ENCODE data around the gene TMEM269. TPM values are rescaled to one million over a fixed set of nuclear protein-coding genes. Genes with fewer than 3 reads are reported as not detected.
A peak's percentile ranks its signal among the peaks of the same experiment; 100 is the strongest.

The TMEM269 gene
- polyA plus RNA-seq, 1 donor from 2014 or later: not detected

DNA sequence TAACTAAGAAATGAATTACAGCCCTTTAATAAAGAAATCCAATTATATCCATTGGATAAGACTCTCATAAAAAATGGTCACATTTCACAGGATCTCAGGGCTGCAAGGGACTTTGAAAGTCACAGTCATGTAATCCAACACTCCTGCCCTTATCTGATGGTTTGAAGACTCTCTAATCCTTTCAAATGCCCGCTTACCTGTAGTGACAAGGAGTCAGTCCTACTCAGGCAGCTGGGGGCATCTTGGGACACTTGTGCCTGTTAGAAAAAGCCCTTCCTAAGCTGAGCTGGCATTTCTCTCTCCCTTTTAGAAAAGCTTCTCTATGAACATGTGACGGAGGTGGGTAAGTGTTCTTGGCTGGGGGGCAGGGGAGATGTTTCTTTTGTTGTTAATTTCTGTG is 50.6 kb downstream of the TMEM269 start:
- Mint-ChIP-seq H3K36me3 (peaks cover 6% of the 10 kb centered on the region), H3K27ac (peak overlapping the region in 1 of 3 donors; percentile 59), H3K9me3 (no peaks in the 10 kb centered on the region), H3K4me1 (peaks cover 14 to 22% (median 18%) of the 10 kb centered on the region in 3 donors), H3K4me3 (no peak overlapping the region), H3K27me3 (no peaks in the 10 kb centered on the region)

DNA sequence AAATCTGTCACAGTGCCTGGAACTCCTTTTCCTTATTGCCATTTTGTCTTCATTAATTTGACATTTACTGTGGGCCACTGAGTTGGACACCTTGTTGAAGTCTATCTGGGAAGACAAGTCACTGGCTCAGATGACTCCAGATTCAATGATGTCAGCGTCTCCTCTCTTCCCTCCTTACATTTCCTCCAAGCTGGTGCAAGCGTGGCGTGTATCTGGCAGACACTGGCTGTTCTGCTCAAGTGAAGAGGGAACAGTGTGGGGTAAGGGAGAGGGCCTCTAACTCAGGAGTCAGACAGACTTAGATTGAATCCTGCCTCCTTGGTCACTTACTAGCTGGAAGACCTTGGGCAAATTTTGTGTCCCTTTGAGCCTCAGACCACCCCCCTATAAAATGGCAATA is 52.9 kb downstream of the TMEM269 start:
- Mint-ChIP-seq H3K9me3 (no peaks in the 10 kb centered on the region), H3K4me1 (peaks cover 14 to 22% (median 18%) of the 10 kb centered on the region in 3 donors), H3K36me3 (peaks cover under 1% of the 10 kb centered on the region), H3K27me3 (no peaks in the 10 kb centered on the region), H3K27ac (peak overlapping the region in 1 of 3 donors; percentile 91), H3K4me3 (no peak overlapping the region)

DNA sequence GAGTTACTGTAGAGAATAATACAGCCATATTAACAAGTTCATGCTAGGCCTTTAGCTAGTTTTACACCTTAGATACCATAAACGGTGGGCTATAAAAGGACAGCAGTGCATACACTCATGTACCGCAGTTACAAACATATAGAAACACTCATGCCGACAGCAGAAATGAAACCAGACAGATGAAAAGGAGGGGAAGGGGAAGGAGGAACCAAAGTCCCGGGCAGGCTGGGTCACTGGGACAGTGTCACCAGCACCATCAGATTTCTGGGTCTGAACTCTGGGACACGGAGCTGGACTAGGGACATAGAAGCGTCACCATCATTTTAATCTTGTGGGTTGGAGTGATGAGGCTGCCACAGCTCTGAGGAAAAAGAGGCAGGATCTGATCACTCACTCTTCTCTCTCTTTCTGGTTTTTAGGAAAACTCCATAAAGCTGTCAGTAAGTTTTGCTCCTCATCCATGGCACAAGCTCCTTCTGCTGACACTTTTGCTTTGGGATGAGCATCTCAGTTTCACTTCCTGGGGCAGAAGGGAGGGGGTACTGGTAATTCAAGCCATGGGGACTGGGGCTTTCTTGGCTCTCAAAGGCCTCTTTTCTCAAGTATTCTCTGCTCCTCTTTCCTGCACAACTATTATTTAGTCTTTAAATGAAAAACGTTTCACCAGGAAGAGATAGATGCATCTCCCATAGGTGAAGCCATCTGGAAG is 53.8 kb downstream of the TMEM269 start:
- peak overlapping the region in 1 of 3 donors; percentile 14 for H3K27ac Mint-ChIP-seq
- H3K27me3 Mint-ChIP-seq: no peaks in the 10 kb centered on the region
- H3K4me3 Mint-ChIP-seq: peak overlapping the region in 3 of 4 donors; percentile 1 to 31 (median 7)
- H3K9me3 Mint-ChIP-seq: no peaks in the 10 kb centered on the region
- peaks cover 3% of the 10 kb centered on the region for H3K36me3 Mint-ChIP-seq
- peaks cover 14 to 22% (median 18%) of the 10 kb centered on the region in 3 donors for H3K4me1 Mint-ChIP-seq

DNA sequence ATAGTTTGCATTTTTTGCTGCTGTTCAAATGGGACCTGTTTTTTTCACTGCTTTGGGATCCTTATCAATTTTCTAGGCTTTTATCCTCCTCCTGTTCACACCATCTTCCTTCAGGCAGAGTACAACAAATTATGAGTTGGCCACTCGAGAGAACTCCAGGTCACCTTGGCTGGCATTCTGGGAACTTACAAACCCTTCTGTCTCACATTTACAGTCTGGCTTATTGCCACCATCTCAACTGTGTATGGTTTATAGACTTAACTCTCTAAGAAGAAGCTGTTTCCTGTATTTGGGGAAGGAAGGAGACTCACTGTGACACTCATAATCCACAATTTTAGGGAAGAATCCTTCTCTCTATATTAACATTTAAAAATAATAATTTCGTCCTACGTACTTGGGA is 56.2 kb downstream of the TMEM269 start:
- Mint-ChIP-seq H3K27ac (no peak overlapping the region), H3K36me3 (peaks cover 3% of the 10 kb centered on the region), H3K4me3 (no peak overlapping the region), H3K4me1 (peaks cover 10 to 16% (median 15%) of the 10 kb centered on the region in 3 donors), H3K27me3 (no peaks in the 10 kb centered on the region), H3K9me3 (no peaks in the 10 kb centered on the region)

DNA sequence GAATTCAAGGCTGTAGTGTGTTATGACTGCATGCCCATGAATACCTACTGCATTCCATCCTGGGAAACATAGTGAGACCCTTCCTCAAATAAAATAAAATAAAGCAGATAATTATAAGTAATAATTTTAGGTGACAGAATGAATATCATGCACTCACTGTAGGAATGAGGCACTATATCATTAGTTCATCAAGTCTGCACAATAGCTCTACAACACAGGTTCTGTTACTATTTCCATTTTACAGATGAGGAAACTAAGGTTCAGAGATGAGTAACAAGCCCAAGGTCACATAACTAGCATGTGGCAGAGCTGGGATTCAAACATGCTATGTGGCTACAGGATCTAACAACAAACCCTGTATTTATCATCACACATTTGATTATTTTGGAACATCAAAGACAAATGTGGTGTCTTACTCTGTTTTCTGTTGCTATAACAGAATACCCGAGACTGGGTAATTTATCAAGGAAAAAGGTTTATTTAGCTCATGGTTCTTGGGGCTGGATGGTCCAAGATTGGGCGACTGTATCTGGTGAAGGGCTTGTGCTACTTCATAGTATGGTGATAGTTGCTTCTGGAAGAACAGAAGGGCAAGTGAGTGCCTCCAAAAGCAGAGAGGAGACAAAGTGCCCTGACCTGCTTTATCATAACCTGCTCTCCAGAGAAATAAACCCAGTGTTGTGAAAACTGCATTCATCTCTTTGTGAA is 56.8 kb downstream of the TMEM269 start:
- Mint-ChIP-seq H3K9me3 (no peaks in the 10 kb centered on the region), H3K27ac (no peak overlapping the region), H3K36me3 (peaks cover 3% of the 10 kb centered on the region), H3K4me3 (no peak overlapping the region), H3K27me3 (no peaks in the 10 kb centered on the region), H3K4me1 (peaks cover 13 to 18% (median 18%) of the 10 kb centered on the region in 3 donors)

DNA sequence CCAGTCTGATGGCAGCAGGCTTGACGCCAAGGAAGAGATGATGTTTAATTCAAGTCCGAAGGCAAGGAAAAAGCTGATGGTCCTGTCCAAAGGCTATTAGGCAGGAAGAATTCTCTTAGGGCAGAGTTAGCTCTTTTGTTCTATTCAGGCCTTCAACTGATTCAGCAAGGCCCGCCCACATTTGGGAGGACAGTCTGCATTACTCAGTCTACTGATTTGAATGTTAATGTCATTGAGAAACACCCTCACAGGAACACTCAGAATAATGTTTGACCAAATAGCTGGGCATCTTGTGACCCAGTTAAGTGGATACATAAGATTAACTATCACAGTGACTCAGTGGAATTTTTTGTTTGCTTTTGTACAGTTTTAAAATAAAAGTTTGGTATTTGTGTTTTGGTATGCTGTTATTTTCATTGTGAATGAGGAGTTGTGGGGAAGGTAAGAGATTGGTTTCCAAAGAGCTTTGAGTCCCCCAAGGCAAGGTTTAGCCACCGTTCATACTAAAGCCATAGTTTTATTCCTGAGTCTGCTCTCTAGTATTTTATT is 59.9 kb downstream of the TMEM269 start:
- Mint-ChIP-seq H3K27ac (no peak overlapping the region), H3K27me3 (no peaks in the 10 kb centered on the region), H3K4me1 (peaks cover 21 to 22% (median 21%) of the 10 kb centered on the region in 3 donors), H3K9me3 (no peaks in the 10 kb centered on the region), H3K4me3 (peak overlapping the region in 1 of 4 donors; percentile 60), H3K36me3 (peaks cover 4% of the 10 kb centered on the region)

DNA sequence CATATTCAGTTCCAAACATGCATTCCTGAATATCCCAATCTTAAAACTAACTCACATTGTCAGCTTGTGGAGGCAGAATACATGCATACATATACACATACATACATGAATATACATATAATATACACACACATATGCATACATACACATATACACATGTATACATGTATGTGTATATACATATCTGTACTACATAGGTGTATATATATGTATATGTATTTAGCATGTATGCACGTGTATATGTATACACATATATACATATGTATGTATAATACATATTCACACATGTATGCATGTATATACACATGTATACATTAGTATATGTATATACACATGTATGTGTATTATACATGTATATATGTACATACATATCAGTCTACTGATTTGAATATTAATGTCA is 60.4 kb downstream of the TMEM269 start:
- Mint-ChIP-seq H3K27ac (no peak overlapping the region), H3K9me3 (peaks cover 0 to 1% (median 0%) of the 10 kb centered on the region in 3 donors), H3K36me3 (peaks cover 8% of the 10 kb centered on the region), H3K4me1 (peaks cover 21 to 25% (median 24%) of the 10 kb centered on the region in 3 donors), H3K4me3 (no peak overlapping the region), H3K27me3 (no peaks in the 10 kb centered on the region)

DNA sequence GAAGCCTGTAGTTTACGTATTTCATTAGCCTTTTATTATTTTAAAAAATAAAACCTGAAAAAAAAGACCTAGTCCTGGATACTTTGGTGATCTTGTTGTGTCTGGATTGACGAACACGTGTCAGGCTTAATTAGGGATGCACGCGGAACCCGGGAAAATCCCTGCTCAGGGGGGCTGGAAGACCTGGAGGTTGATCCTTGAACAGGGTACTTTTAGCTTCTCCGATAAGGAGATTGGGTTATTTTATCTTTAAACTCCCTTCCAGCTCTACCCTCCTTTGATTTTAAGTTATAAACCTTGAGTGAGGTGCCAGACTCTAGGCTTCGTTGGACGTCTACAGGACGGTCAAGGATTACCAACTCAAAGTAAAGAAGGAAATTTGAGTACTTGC is 61.1 kb downstream of the TMEM269 start:
- peaks cover 0 to 1% (median 0%) of the 10 kb centered on the region in 3 donors for H3K9me3 Mint-ChIP-seq
- no peaks in the 10 kb centered on the region for H3K27me3 Mint-ChIP-seq
- peak overlapping the region; percentile 5 to 80 (median 59) for H3K27ac Mint-ChIP-seq
- peaks cover 11% of the 10 kb centered on the region for H3K36me3 Mint-ChIP-seq
- peak overlapping the region; percentile 87 to 95 (median 92) for H3K4me3 Mint-ChIP-seq
- peaks cover 21 to 25% (median 24%) of the 10 kb centered on the region in 3 donors for H3K4me1 Mint-ChIP-seq

DNA sequence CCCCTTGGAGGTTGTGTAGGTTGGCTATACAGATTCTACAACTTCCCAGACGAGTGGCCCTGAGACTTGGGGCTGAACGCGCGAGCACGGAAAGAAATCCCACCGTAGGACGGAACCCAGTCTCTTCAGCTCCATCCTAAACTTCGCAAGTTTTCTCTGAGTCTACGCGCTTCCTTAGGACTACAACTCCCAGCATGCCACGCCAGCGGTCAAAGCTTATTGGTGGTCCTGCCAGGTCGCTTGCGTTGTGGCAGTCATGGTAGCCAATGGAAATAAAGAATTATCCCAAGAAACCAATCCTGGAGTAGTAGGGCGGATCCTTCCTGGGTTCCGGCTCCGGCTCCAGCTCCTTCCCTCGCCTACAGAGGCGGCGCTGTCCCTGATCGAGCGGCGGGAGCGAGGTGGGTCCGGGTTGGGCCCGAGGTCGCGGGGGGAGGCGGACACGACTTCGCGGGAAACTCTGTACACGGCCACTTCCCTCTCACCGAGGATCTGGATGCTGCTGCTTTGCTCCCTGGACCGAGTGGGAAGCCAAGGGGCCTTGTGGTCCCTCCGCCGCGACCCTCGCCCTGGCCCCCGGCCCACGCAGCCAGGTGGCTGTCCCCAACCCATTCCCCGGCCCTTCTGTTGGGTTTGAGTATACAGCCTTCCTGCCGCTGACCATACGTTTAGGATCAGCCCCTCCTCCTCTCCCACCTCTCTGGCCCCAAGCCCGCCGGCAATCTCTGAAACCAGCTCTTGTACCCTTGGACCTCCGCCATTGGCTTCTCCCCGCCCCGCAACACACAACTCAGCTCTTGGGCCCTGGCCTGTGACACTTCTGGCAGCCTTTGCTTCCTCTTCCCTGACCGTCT is 61.7 kb downstream of the TMEM269 start, which contains the start of gene ZNF691:
TSS of gene ZNF691 (plus strand) at position 357 of the 854 bp plus-strand sequence. CDS start 3,046 bp downstream, outside the sequence.
- Mint-ChIP-seq H3K27ac (peak within 1 kb of the TSS; percentile 8 to 80 (median 59)), H3K36me3 (peaks cover 14% of the 10 kb centered on the region), H3K4me1 (peaks cover 21 to 25% (median 24%) of the 10 kb centered on the region in 3 donors), H3K27me3 (no peaks in the 10 kb centered on the region), H3K9me3 (peaks cover 0 to 1% (median 0%) of the 10 kb centered on the region in 3 donors), H3K4me3 (peak within 1 kb of the TSS; percentile 87 to 95 (median 92))

DNA sequence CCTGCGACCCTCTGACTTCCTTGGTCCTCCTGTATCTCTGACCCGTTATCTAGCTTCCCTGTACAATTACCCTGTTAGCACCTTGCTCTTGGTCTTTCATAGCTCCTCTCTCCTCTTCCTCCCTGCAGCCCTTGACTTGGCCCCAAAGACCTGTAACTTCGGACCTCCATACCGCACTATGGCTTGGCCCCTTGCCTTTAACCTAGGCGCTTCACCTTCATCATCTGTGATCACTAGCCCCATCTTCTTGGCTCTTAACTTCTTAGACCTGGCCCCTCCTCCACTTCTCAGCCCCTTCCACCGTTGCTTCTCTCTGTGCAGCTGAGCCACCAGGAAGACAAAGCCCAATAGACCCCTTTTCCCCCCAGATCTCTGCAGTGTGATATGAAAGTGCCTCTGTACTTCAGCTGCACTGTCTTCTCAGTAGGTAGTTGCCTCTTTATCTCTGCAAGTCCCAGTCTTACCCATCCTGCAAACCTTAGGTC is 62.4 kb downstream of the TMEM269 start:
- Mint-ChIP-seq H3K4me3 (peak overlapping the region; percentile 87 to 95 (median 92)), H3K9me3 (peaks cover 0 to 1% (median 0%) of the 10 kb centered on the region in 3 donors), H3K36me3 (peaks cover 14% of the 10 kb centered on the region), H3K4me1 (peaks cover 22 to 25% (median 25%) of the 10 kb centered on the region in 3 donors), H3K27me3 (no peaks in the 10 kb centered on the region), H3K27ac (peak overlapping the region; percentile 8 to 80 (median 18))

DNA sequence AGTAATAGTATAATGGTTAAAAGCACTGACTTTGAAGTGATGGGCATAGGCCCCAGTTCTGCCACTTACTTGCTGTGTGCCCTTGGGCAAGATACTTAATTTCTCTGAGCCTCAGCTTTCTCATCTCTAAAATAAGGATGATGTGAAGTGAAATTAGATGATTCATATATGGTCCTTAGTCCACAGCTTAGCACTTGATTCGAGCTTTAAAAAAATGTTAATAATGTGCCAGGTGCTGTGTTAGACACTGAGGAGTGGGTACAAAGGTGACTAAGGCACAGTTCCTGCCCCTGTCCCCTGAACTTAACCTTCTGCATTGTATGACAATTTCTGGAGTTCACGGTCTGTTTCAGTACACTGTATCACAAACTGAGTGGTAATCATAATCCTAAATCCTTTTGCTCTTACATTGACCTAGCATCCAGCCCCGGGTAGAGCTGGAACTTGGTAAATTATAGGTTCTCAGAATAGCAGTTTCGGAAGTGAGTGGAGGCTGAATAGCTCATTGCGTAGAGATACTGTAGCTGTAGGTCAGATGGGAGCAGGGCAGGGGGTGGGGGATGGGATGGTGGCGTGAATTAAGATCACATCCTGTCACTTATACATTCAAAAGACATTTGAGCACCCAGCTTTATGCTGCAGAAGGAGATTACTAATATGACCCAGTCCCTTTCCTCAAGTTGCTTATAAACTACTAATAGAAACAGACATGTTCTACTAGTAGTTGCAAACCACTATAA is 63.1 kb downstream of the TMEM269 start:
- Mint-ChIP-seq H3K4me1 (peaks cover 29 to 32% (median 31%) of the 10 kb centered on the region in 3 donors), H3K36me3 (peaks cover 15% of the 10 kb centered on the region), H3K9me3 (peaks cover 0 to 1% (median 0%) of the 10 kb centered on the region in 3 donors), H3K27me3 (no peaks in the 10 kb centered on the region), H3K4me3 (peak overlapping the region; percentile 87 to 95 (median 92)), H3K27ac (no peak overlapping the region)

DNA sequence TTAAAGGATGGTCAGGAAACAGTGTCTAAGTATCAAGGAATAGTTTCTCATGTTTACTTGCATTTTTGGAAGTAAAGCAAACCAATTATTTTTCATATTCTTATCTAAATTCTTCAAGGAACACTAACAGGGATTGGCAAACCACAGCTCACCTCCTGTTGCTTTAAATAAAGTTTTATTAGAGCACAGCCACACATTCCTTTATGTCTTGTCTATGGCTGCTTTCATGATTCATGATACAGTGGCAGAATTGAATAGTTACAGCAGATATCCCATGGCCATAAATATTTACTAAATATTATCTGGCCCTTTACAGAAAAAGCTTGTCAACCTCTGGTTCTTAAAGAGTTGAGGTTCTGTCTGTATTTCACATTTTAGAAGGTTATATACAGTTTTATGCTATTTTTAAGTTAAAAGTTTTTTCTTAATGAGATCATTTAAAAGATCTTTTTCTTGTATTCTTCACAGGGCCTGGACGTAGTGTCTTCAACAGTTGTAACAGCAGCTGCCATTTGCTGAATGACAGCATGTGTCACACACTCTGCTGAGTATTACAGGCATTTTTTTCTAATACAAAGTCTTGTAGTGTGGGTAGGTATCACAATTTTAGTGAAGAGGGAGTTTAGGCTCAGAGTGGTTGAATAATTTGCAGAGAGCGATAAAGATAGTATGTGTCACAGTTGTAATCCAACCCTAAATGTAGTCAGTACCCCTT is 64.2 kb downstream of the TMEM269 start:
- H3K4me1 Mint-ChIP-seq: peaks cover 32 to 35% (median 32%) of the 10 kb centered on the region in 3 donors
- peak overlapping the region in 1 of 3 donors; percentile 19 for H3K27ac Mint-ChIP-seq
- H3K27me3 Mint-ChIP-seq: no peaks in the 10 kb centered on the region
- H3K4me3 Mint-ChIP-seq: peak overlapping the region in 2 of 4 donors; percentile 41 to 87
- peaks cover 17% of the 10 kb centered on the region for H3K36me3 Mint-ChIP-seq
- H3K9me3 Mint-ChIP-seq: peaks cover 0 to 1% (median 0%) of the 10 kb centered on the region in 3 donors

DNA sequence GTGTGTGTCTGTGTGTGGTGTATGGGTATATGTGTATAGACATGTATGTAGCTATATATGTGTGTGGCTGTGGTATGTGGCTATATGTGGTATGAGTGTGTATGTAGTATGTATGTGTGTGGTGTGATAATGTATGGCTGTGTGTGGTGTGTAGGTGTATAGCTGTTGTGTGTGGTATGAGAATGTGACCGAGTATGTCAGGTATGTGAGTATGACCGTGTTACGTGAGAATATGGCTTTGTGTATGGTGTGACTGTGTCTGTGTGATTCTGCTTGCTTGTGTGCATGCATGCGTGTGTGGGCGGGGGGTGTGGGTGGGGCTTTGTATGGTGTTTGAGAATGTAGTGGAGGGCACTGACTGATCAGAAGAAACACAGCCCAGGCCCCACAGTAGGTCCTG is 65.2 kb downstream of the TMEM269 start:
- no peak overlapping the region for H3K27ac Mint-ChIP-seq
- no peaks in the 10 kb centered on the region for H3K27me3 Mint-ChIP-seq
- peaks cover 17% of the 10 kb centered on the region for H3K36me3 Mint-ChIP-seq
- H3K9me3 Mint-ChIP-seq: peaks cover 0 to 1% (median 0%) of the 10 kb centered on the region in 3 donors
- H3K4me3 Mint-ChIP-seq: peak overlapping the region in 1 of 4 donors; percentile 65
- H3K4me1 Mint-ChIP-seq: peaks cover 32 to 35% (median 32%) of the 10 kb centered on the region in 3 donors
